NCI-H460 (cell line): ENCODE results near the gene CARD11. TPM values are rescaled to one million over a fixed set of nuclear protein-coding genes. Genes with fewer than 3 reads are reported as not detected.
"Not testable (repeated sequence)": the region's sequence is repeated elsewhere in the genome, so short reads cannot be mapped to it uniquely, and the experiment has no call there.

ENCODE experiments used
- DNase-seq: peaks from one replicate; pipeline ENCODE4 v3.0.0-alpha.2; 2016; ENCODE audit warnings: low read depth; ENCODE audit errors: extremely low read depth
- total RNA-seq: library from RNA; depleted of rRNA; stranded (reverse); fragments of >200 nt; shearing (Covaris generic); gene quantifications from 2 replicates; pipeline ENCODE4 v1.2.3, GENCODE V29; 2014

CARD11 gene
- total RNA-seq, 1 experiment from 2014 or later = 0.05 TPM

DNA sequence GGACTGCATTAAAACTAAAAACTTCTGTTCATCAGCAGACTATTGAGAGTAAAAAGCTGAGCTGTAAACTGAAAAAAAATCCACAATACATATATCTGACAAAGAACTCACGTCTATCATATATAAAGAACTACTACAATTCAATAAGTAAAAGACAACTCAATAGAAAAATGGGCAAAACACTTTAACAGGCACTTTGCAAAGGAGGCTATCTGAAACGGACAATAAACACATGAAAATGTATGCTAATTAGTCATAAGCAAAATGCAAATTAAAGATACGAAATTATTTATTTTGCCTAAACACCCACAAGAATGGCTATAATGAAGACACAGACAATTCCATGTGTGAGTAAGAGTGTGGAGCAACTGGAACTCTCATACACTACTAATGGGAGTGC is 18.1 kb downstream of the CARD11 start:
- no peak for DNase-seq

DNA sequence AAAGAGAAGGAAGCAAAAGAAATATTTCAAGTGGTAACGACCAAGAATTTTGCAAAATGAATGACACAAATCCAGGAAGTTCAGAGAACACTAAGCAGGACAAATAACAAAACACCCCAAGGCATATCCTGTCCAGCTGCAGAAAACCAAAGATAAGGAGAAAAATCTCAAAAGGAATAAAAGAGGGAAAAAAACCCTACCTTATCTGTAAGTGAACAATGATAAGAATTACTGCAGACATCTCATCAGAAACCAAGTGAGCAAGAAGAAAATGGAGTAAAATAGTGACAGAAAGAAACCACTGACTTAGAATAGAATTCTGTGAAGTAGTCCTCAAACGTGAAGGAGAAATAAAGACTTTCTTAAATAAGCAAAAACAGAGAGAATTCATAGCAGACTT is 21.8 kb downstream of the CARD11 start:
- no peak for DNase-seq

DNA sequence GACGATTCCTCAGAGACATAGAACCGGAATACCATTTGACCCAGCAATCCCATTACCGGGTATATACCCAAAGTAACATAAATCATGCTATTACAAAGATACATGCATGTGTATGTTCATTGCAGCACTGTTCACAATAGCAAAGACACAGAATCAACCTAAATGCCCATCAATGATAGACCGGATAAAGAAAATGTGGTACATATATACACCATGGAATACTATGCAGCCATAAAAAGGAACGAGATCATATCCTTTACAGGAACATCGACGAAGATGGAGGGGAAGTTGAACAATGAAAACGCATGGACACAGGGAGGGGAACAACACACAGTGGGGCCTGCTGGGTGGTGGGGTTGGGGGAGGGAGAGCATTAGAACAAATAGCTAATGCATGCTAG is 22.4 kb downstream of the CARD11 start:
- not testable (repeated sequence) for DNase-seq

DNA sequence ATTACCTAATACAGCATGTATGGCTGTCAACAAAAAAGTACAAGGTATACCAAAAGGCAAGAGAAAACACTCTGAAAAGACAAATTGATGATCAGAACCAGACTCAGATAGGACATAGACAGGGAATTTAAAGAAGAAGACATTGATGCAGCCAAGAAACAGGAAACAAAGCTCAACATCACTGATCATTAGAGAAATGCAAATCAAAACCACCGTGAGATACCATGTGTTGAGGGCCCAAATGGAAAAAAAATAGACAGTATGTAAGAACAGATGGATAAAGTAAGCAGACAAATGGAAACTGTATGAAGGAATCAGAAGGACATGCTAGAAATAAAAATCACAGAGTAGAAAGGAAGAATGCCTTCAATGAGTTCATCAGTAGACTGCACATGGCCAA is 23.3 kb downstream of the CARD11 start:
- DNase-seq = no peak

DNA sequence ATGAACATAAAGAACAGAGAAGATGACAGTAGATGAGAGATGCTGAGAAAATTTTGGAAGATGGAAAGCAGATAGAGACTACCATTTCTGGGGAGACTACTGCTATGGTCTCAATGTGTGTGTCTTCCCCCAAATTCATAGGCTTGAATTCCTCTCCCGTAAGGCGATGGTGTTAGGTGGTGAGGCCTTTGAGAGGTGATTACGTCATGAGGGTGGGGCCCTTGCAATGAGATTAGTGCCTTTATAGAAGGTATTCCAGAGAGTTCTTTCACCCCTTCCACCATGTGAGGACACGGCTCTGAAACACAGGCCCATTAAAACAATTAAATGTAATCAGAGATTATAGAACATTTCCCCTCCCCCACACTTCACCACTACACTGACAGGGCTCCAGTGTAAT is 23.9 kb downstream of the CARD11 start:
- no peak for DNase-seq

DNA sequence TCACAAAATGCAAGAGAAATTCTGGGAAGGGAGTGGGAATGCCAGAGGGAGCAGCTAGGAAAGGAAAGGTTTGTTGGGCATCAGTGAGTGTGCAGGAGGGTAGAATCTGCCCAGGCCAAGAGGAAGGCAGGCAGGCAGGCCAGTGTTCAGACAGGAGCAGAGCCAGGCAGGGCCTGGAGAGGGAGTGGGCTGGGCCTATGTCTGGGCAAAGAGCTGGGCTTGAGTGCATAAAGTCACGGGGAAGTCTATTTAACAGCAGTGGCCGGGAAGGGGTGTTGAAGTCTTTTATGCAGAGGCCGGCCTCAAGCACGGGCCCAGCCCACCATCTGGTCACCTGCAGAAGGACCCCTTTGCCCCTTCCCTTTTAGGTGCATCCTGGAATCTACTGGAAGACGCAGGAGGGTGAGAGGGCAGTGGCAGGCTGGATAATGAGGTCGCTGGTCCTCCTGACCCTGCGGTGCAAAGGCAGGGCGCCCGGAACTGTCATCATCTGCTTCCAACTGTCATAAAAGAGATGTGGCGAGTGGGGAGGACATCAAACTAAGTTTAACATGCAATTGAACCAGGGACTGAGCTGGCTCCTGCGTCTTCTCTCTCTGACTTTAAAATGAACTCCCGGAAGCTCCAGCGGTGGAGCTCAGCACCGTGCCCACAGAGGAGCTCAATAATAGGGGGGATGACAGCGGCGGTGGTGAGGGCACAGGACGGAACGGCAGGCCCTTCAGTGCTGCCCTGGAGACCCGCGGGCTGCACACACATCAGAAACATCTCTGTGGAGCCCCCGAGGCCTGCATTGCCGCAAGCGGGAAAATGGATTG is 29.5 kb downstream of the CARD11 start:
- DNase-seq = no peak

DNA sequence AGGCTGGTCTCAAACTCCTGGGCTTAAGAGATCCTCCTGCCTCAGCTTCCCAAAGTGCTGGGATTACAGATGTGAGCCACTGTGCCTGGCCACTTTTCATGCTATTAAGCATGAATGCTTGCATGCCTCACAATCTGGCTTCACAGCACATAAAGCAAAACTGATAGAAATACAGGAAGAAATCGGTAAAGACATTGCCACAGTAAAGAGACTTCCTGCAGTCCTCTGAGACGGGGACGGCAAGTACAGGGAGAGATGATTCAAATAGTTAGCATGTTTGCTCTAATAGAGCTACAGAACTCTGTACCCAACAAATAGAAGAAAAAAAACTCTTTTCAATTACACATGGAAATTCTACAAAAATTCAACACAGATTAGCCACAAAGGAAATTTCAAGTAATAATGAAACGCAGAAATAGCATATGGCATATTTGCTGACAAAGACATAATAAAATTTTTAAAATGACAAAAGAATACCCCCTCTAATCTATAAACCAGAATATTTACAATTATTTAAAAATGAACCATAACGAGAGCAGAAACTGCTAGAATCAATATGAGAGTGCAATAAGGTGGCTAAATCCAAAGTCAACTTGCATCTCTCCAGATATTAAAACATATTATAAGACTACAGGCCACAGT is 32.3 kb downstream of the CARD11 start:
- DNase-seq = no peak

- DNase-seq = no peak
Observed at GRCh38 chr7:3010161-3010560, 33.5 kb downstream of the CARD11 start.

- DNase-seq = no peak
Observed at GRCh38 chr7:3009086-3009485, 34.6 kb downstream of the CARD11 start.

DNA sequence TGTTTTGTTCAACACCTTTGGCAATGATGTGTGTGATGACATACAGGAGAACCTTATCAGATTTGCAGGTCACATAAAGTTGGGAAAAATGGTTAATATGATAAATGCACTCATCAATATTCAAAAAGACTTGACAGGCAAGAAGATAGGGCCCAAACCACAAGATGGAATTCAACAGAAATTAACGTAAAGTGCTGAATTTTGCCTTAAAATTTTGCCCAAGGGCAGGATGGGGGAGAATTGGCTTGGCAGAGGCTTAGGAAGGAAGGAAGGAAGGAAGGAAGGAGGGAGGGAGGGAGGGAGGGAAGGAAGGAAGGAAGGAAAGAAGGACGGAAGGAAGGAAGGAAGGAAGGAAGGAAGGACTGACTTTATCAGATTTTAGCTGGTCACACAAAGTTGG is 35.3 kb downstream of the CARD11 start:
- no peak for DNase-seq

DNA sequence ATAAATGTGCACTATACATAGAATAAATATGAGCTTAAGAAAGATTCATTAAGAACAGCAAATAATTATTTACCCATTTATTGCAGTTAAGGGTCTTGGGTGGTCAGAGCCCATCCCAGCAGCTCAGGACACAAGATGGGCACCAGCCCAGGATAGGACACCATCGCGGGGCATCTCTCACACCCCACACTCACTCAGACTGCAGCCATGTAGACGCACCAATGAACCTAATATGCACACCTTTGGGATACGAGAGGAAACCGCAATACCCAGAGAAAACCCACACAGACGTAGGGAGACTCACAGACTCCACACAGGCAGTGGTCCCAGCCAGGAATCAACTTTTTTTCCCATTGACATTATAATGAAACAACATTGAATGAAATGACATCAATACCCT is 36.0 kb downstream of the CARD11 start:
- no peak for DNase-seq

- DNase-seq = no peak
Observed at GRCh38 chr7:3005257-3005656, 38.4 kb downstream of the CARD11 start.

DNA sequence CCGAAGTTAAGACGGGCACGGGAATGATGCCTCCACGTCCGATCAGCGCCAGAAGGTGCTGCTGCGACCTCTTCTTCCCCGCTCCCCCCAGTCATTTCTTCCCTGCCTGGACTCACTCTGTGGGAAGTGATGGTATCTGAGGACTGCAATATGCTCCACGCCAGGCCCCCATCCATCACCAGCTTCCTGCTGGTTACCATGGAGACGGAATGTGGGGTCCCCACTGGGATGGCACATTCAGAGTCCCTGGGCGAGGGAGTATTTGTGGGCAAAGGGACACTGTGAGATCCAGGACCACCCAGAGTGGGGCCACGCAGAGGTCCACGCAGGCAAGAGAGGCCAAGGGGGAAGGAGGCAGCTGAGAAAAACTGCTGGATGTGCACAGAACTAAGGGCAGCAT is 39.7 kb downstream of the CARD11 start:
- no peak for DNase-seq

DNA sequence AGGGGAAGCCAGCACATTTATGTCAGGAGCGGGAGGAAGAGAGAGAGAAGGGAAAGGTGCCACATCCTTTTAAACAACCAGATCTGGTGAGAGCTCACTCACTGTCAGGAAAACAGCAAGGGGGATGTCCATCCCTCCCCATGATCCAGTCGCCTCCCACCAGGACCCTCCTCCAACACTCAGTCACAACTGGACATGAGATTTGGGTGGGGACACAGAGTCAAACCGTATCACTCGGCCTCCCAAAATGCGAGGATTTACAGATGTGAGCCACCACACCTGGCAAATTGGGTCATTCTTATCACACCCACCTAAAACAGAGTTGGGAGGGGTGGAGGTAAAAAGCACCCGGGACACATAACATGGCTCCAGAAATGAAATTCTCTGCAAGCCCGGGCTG is 41.0 kb downstream of the CARD11 start:
- no peak for DNase-seq

DNA sequence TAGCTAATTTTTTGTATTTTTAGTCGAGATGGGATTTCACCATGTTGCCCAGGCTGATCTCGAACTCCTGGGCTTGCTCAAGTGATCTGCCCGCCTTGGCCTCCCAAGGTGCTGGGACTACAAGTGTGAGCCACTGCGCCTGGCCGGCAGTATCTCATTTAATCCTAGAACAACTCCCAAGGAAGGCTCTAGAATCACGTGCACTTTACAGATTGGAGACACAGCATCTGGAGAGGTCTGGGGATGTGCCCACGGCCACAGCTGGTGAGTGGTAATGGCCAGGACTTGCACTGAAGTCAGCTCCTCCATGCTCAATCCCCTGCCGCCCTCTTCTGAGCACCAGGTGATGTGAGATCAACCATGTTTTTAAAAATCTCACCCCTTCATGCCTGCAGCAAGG is 43.1 kb downstream of the CARD11 start:
- DNase-seq = no peak

- no peak for DNase-seq
Observed at GRCh38 chr7:2999078-2999500, 44.6 kb downstream of the CARD11 start.

- DNase-seq = no peak
Observed at GRCh38 chr7:2997014-2997413, 46.7 kb downstream of the CARD11 start.

- DNase-seq = no peak
Observed at GRCh38 chr7:2996141-2996540, 47.5 kb downstream of the CARD11 start.

GRCh38 chr7:2993868-2994267 is 49.8 kb downstream of the CARD11 start:
- DNase-seq = no peak

- no peak for DNase-seq
Observed at GRCh38 chr7:2993396-2993795, 50.3 kb downstream of the CARD11 start.

DNA sequence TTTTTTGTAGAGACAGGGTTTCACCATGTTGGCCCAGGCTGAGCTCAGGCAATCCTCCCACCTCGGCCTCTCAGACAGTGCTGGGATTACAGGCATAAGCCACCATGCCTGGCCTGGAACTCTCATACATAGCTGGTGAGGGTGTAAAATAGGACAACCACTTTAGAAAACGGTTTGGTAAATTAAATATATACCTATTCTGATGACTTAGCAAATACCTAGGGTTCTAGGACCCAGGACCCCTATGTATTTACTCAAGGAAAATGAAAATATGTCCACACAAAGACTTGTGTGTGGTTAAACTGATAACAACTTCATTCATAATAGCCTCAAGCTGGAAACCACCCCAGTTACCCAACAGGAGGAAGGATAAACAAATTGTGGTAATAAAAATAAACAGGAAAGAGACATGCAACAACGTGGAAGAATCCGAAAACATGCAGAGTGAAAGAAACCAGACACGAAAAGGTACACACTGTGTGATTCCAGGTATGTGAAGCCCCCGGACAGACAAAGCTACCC is 52.7 kb downstream of the CARD11 start:
- no peak for DNase-seq

GRCh38 chr7:2986561-2986960 is 57.1 kb downstream of the CARD11 start:
- DNase-seq = no peak
